Activated naive CD8-positive, alpha-beta T cell (primary cell): ENCODE data around the gene TSSK6.

Experiments
- H3K27ac Mint-ChIP-seq: one replicate; pipeline ENCODE4 v1.8.0; 2021; ENCODE audit warnings: mixed read lengths
- H3K27me3 Mint-ChIP-seq: one replicate; pipeline ENCODE4 v1.8.0; 2021; ENCODE audit warnings: mixed read lengths
- H3K36me3 Mint-ChIP-seq: one replicate; pipeline ENCODE4 v1.8.0; 2021; ENCODE audit warnings: mixed read lengths
- H3K4me1 Mint-ChIP-seq: one replicate; pipeline ENCODE4 v1.8.0; 2021; ENCODE audit warnings: low read depth, mixed read lengths
- H3K4me3 Mint-ChIP-seq: one replicate; pipeline ENCODE4 v1.8.0; 2021; ENCODE audit warnings: mild to moderate bottlenecking, mixed read lengths
- H3K9me3 Mint-ChIP-seq: one replicate; pipeline ENCODE4 v1.8.0; 2021; ENCODE audit warnings: low read depth, mixed read lengths

TSSK6 gene

DNA sequence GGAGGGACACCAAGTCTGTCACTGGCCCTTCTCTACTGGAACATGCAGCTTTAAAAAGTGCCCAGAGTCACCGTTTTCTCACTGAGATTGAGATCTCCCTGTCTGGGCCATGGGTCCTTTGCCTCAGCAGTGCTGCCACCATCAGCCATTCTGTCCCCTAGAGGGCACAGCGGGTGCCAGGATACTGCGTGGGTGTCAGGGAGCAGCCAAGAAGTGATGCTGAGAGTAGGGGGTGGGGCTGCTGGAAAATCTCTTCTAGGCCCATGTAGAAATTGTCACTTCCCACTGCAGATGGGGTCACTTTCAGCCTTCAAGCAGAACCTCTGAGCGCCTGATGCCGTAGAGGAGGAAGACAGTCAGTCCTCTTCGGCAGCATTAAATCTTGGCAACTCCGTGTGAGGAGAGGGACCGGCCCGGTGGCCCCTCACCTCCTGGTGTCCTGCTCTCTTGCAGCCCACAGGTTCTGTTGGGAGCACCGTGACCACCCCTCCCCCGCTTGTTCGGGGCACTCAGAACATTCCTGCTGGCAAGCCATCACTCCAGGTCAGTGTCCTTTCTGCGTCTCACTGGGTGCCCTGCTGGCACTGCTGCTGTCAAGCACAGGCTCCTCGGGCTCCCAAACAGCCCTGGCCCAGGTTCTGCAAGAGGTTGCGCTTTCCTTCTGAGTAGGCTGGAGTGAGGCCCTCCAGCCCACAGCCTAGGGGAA is 21.4 kb downstream of the TSSK6 start:
- peaks cover 20% of the 10 kb centered on the region for H3K4me1 Mint-ChIP-seq
- H3K27ac Mint-ChIP-seq = no peak overlapping the region
- no peaks in the 10 kb centered on the region for H3K36me3 Mint-ChIP-seq
- no peaks in the 10 kb centered on the region for H3K9me3 Mint-ChIP-seq
- no peaks in the 10 kb centered on the region for H3K27me3 Mint-ChIP-seq
- no peak overlapping the region for H3K4me3 Mint-ChIP-seq

DNA sequence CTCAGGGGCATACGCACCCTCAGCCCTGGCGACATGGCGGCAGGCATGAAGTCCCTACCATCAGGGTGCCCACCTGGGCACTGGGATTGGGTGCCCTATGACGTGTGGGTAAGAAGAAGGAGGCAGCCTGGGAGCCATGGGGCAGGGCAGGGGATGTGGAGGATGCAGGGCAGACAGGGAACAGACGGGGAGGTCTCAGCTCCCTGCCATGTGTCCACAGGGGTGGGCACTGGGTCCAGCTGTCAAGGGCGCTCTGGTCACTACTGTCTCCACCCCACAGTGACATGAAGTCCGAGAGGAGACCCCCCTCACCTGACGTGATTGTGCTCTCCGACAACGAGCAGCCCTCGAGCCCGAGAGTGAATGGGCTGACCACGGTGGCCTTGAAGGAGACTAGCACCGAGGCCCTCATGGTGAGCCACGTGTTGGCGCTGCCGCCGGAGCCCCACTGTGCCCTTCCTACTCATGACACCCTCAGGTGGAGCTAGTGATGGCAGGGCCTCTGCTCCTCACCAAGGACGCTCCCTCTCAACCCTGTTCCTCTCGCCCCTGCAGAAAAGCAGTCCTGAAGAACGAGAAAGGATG is 23.2 kb downstream of the TSSK6 start:
- Mint-ChIP-seq H3K4me1 (peaks cover 37% of the 10 kb centered on the region), H3K27me3 (no peaks in the 10 kb centered on the region), H3K27ac (no peak overlapping the region), H3K9me3 (no peaks in the 10 kb centered on the region), H3K4me3 (no peak overlapping the region), H3K36me3 (no peaks in the 10 kb centered on the region)

DNA sequence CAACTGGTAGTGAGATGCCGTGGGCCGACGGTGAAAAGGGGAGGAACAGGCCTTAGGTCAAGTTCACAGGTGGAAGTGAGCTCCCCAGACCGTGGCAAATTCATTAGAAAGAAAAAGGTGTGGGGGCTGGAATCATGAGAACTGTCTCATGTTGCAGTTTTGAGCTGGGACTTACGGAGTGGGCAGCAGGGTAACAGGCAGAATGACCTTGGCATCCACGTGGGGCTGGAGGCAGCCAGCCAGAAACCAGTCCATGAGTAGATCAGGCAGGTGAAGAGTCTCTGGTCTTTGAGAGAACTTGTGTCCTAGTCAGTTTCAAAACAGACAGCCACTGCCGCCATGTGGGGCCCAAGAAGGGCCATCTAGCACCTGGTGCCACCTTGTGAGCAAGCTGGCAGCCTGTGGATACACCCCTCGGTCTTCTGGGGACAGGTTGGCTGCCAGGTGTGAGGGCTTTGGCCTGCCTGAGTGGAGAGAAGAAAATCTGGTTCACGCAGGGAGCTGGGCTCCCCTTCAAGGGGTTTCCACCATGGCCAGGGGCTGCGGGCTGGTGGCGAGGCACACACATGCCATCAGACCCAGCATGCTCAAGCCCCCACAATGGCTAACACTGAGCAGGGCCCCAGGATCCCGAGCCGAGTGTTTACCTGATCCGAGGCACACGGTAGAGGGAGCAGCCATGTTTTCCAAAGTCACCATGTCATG is 23.9 kb downstream of the TSSK6 start:
- no peaks in the 10 kb centered on the region for H3K9me3 Mint-ChIP-seq
- H3K27ac Mint-ChIP-seq = peak overlapping the region; percentile 34
- H3K4me1 Mint-ChIP-seq = peaks cover 44% of the 10 kb centered on the region
- no peaks in the 10 kb centered on the region for H3K36me3 Mint-ChIP-seq
- H3K27me3 Mint-ChIP-seq = no peaks in the 10 kb centered on the region
- H3K4me3 Mint-ChIP-seq = no peak overlapping the region

DNA sequence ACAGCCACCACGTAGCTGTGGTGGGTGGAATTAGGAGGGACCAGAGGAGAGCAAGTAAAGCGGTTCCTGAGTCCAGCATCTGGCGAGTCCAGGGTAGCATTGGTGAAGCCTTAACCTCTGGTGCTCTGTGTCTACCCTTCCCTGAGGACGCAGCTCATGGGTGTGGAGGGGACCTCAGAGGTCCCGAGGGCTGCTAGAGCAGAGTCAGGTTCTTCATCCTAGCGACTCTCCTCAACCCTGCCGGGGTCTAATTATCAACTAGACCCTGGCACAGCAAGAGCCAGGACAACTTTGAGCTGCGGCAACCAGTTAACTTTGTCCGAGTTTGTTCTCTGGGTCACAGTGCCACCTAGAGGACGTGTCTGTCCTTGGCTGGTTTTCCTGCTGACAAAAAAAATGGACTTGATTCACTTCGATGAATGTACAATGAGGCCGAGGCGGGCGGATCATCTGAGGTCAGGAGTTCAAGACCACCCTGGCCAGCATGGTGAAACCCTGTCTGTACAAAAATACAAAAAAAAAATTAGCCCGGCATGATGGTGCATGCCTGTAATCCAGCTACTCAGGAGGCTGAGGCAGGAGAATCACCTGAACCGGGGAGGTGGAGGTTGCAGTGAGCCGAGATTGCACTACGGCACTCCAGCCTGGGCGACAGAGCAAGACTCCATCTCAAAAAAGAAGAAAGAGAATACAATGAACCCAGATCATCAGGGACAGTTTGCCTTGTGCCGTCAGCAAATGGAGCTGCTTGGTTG is 25.0 kb downstream of the TSSK6 start:
- Mint-ChIP-seq H3K27ac (peak overlapping the region; percentile 93), H3K9me3 (no peaks in the 10 kb centered on the region), H3K4me3 (peak overlapping the region; percentile 58), H3K36me3 (no peaks in the 10 kb centered on the region), H3K27me3 (no peaks in the 10 kb centered on the region), H3K4me1 (peaks cover 54% of the 10 kb centered on the region)

DNA sequence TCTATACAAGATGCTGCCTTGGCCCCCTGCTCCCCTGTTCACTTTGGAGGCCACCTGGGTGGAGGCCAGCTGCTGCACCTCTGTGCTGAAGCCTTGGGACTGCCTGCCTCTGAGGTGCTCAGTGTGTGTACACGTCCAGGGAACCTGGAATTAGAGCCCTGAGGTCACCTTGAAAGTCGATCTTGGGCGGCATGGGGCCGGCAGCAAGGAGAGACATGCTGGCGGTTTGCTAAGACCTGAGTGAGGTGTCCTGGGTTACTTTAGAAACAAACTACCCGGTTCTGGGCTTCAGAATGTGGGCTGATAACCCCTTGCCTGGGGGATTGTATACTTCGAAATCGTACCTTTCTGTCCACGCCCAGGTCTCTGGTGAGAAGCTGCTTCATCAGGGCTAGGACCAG is 25.5 kb downstream of the TSSK6 start:
- H3K9me3 Mint-ChIP-seq = no peaks in the 10 kb centered on the region
- peak overlapping the region; percentile 93 for H3K27ac Mint-ChIP-seq
- peaks cover 59% of the 10 kb centered on the region for H3K4me1 Mint-ChIP-seq
- no peaks in the 10 kb centered on the region for H3K27me3 Mint-ChIP-seq
- peak overlapping the region; percentile 58 for H3K4me3 Mint-ChIP-seq
- no peaks in the 10 kb centered on the region for H3K36me3 Mint-ChIP-seq

DNA sequence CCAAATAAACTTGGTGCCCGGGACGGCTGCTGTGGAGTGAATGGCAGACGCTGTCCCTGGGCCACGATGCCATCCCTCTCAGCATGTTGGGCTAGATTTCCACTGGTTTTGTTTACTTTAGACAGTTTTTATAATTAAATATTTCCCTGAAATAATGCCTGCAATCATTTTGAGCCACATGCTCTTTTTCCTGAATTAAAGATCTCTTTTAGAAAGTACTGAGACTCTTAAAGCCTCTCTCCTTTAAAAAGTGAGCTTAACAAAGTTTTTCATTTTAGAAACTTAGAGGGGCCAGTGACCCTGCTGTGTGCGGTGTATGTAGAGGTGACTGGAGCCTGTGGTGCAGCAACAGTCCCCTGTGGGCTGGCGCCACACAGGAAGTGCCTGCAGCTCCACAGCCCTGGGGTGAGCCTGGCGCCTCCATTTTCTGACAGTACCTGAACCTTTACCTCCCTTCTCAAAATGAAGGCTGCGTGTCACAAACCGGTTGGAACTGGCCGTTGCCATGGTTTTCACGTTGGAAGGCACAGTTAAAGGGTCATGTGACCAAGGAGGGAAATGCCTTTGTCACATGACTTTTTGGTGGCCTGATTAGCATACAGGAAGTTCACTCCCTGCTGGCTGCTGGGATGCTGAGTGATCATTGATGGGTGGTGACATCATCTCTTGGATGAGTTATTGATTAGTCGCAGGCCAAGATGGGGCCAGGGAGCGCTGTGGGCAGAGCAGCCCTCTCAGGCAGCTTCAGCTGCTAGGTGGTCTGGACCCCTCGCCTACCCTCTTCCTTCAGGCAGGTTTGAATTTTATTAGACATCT is 26.3 kb downstream of the TSSK6 start:
- H3K4me1 Mint-ChIP-seq = peaks cover 58% of the 10 kb centered on the region
- no peaks in the 10 kb centered on the region for H3K27me3 Mint-ChIP-seq
- H3K36me3 Mint-ChIP-seq = no peaks in the 10 kb centered on the region
- peak overlapping the region; percentile 93 for H3K27ac Mint-ChIP-seq
- peak overlapping the region; percentile 58 for H3K4me3 Mint-ChIP-seq
- H3K9me3 Mint-ChIP-seq = no peaks in the 10 kb centered on the region

DNA sequence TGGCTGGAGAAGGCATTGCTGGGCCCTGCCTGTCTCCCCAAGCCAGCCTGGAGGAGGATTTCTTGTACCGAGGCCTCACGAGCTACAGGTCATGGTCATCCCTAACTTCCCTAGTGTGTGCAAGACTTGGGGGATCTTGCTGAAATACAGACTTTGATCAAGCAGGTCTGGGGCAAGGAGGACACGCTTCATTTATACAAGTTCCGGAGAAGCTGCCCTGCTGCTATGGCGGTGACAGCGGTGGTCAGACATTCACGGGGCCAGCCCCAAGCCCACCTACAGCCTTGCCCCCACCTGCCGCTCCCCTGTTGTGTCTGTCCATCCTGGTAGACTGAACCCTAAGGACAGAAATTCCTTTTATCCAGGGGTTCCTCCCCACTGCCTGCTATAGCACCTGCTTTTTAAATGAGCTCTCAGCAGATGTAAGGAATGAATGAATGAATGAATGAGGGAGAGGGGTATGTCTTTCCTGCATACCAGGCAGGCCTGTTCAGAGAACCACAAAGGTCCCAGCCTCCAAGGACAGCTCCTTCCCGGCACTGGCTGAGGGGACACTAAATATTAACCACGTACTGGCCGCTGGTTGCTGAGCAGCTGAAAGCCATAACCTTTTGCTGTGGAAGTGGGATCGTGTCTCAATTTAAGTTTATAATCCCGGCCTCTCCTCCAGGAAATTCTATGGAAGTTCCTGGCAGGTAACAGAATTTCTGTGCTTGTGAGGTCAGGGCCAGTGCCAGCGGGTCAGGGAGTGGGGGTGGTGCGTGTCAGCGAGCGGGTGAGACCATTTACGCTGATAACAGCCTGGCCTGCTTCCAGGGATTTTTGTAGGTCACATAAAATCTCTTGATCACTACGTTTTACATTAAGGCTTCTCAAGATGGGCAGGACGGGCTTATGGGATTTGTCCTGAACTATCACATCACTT is 27.1 kb downstream of the TSSK6 start:
- H3K9me3 Mint-ChIP-seq = no peaks in the 10 kb centered on the region
- peak overlapping the region; percentile 58 for H3K4me3 Mint-ChIP-seq
- peak overlapping the region; percentile 93 for H3K27ac Mint-ChIP-seq
- H3K27me3 Mint-ChIP-seq = no peaks in the 10 kb centered on the region
- H3K36me3 Mint-ChIP-seq = no peaks in the 10 kb centered on the region
- peaks cover 61% of the 10 kb centered on the region for H3K4me1 Mint-ChIP-seq

DNA sequence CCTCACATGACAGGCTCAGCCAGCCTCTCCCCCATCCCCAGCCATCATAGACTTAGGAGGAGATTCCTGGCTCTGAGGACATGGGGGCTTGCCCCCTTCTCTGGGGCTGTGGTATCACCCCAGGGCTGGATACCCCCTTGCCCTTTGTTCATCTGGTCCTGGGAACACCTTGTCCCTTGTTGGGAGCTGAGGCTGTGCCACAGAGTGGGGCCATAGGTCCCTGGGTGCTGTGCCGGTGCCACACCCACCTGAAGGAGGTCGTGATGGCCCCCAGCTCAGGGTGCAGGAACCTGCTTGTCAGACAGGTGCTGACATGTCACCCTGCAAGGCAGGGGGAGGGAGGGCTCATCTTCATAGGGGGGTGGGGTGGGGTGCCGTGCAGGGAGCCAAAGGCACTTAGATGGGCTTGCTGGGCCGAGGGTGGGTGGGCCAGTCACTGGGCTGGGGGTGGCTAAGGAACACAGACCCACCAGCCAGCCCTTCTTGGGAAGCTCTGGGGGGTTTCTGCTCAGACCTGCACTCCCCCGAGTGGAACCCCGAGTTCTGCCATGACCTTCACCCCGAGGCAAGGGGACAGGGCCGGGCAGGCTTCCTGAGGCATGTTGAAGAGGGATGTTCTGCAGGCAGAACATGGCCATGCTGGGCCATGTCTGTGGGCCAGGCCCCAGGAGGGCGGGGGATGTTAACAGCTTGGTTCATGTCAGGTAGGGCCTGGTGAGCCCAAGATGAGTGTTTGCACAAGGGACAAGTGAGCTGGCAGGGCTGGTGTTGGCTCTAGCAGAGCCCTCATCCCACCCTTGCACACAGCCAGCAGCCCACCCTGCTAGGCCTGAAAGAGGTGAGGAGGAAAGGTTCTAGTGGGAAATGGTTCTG is 28.0 kb downstream of the TSSK6 start:
- peak overlapping the region; percentile 93 for H3K27ac Mint-ChIP-seq
- H3K27me3 Mint-ChIP-seq = no peaks in the 10 kb centered on the region
- H3K9me3 Mint-ChIP-seq = no peaks in the 10 kb centered on the region
- peak overlapping the region; percentile 32 for H3K4me3 Mint-ChIP-seq
- H3K36me3 Mint-ChIP-seq = no peaks in the 10 kb centered on the region
- H3K4me1 Mint-ChIP-seq = peaks cover 66% of the 10 kb centered on the region

DNA sequence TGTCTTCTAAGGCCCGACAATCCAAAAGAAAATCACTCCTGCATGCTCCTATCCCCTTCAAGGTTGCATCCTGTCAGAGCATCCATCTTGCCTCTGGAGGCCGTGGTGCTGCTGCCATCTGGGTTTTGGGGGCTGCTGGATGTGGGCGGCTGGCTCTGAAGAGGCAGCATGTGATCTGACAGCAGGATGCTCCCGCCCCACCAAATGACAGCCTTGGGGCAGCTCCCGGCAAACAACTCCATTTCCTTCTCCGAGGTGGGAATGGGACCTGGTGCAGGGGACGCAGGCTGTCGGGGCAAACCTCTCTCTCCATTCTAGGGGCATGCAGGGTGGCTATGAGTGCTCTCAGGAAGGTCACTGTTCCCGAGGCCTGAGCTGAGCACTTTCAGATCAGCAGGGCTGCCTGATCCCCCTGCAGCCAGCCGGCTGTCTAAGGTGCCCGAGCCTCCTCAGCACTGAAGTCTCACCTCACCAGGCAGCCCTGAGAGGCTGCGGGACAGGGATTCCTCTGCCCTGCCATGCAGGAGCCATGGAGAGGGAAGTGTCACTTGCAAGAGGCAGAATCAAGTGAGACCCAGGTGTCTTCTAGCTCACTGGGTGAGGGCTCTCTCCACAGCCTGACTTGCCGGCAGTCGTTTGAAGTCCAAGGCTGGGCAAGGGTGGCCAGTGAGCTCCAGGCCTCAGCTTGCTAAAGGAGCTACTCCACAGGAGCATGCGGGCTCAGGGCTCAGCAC is 28.8 kb downstream of the TSSK6 start:
- Mint-ChIP-seq H3K4me3 (no peak overlapping the region), H3K27me3 (no peaks in the 10 kb centered on the region), H3K27ac (peak overlapping the region; percentile 75), H3K9me3 (no peaks in the 10 kb centered on the region), H3K4me1 (peaks cover 69% of the 10 kb centered on the region), H3K36me3 (no peaks in the 10 kb centered on the region)

DNA sequence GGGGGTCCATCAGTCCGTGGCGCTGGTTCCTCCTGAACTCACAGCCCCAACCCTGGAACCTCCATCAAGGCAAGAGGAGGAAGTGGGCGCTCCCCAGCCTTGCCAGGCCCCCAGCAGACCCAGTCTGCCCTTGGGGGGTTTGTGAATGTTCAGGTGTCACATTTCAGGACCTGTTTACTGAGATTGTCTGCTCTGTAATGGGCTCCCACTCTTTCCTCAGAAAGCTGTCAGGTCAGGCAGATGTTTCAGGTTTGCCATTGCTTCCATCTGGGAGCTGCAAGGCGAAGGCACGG is 29.4 kb downstream of the TSSK6 start:
- no peaks in the 10 kb centered on the region for H3K27me3 Mint-ChIP-seq
- no peaks in the 10 kb centered on the region for H3K36me3 Mint-ChIP-seq
- peaks cover 73% of the 10 kb centered on the region for H3K4me1 Mint-ChIP-seq
- peak overlapping the region; percentile 75 for H3K27ac Mint-ChIP-seq
- no peaks in the 10 kb centered on the region for H3K9me3 Mint-ChIP-seq
- H3K4me3 Mint-ChIP-seq = no peak overlapping the region

DNA sequence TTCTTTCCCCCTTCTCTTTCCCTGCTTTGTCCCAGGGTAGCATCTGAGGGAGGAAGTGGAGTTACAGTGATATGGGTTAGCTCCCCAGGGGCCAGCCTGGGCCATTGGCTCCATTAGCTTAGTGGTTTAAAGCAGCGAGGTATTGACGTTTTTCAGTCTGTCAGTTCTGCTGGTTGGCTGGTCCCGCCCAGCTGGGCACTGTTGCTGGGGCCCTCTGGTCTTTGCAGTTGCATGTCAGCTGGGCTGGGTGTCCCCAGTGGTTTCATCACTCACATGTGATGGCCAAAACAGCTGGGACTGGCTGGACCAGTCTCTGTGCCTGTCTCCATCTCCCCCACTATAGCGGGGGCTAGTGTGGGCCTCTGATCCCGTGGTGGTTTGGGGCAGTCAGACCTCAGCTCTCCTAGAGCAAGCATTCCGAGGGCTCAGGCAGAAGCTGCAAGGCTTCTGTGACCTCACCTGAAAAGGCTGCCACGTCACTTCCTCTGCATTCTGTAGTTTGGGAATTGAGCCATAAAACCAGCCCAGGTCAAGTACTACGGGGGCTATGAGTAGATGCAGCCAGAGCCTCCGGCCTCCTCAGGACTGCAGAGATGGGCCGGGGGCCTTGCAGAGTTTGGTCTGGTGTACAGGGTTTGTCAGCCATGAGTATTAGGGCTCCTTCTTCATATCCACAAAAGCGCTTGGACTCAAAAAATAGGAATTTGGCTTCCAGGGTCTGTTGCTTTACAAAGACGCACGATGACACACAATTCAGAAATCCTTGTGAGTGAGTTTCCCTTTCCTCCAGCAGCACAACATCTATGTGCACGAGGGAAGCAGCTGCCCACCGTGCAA is 30.0 kb downstream of the TSSK6 start:
- no peak overlapping the region for H3K4me3 Mint-ChIP-seq
- no peaks in the 10 kb centered on the region for H3K36me3 Mint-ChIP-seq
- no peaks in the 10 kb centered on the region for H3K9me3 Mint-ChIP-seq
- no peaks in the 10 kb centered on the region for H3K27me3 Mint-ChIP-seq
- H3K27ac Mint-ChIP-seq = peak overlapping the region; percentile 75
- H3K4me1 Mint-ChIP-seq = peaks cover 75% of the 10 kb centered on the region
